NCI-H2227 (cell line): ENCODE measurements around the gene ANTXR1.
"Not testable (repeated sequence)": the region's sequence is repeated elsewhere in the genome, so short reads cannot be mapped to it uniquely, and the experiment has no call there.

Source experiments
- DNase-seq: peaks from one replicate; lab custom pipeline; 2025; ENCODE audit not compliant: unreplicated experiment; lab: John Stamatoyannopoulos, UW

Gene ANTXR1

GRCh38 chr2:69253611-69254301 is 240.8 kb downstream of the ANTXR1 start:
- no peak for DNase-seq

GRCh38 chr2:69255760-69256159 is 242.8 kb downstream of the ANTXR1 start:
- DNase-seq = no peak

GRCh38 chr2:69259994-69260591 is 247.1 kb downstream of the ANTXR1 start:
- DNase-seq = not testable (repeated sequence)

DNA sequence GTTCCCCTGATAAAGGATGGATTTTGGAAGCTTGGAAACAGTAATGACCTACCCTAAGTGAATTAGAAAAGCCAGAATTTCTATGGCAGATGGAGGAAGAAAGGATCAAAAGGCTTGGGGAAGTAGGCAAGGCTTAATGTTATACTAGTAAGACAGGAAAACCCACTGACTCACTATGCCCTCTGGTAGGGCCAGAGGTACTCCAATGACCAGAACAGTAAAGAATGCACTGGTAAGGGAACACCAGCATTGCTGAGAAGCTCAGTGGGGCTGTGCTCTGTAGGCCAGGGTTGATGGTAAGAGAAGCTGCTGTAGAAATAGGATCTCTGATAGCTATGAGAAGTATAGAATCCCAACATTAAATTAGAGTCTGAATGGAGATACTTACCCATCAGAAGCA is 247.7 kb downstream of the ANTXR1 start:
- DNase-seq = no peak

DNA sequence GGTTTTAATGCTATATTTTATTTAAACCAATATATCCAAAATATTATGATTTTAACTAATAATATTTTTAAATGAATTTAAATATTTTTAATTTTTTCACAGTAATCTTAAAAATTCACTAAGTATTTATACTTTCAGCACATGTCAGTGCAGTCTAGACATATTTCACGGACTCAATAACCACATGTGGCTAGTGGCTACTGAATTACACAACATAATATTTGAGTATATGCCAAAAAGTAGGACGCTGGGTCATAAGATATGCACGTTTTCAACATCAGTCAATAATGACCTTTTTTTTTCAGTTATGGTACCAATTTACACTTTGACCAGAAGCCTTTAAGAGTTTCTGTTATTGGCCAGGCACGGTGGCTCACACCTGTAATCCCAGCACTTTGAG is 256.4 kb downstream of the ANTXR1 start:
- DNase-seq = no peak

DNA sequence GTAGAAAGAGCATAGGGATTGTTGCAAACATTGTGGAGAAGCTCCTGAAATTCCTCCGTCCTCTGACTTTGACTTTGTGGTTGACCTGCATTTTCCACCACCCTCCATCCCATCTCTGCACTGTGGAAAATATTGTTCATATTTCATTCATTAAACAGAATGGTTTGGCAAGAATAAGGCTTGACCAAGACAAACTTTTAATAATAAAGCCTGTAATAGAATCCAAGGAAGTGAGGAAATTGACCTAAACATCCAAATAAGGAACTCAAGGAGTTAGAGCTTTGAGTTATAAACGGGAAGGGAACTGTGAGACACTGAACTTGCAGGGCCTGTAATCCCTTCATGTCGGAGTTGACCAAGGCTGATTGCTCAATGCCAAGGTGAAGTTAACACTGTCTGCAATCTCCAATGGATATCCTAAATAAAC is 258.9 kb downstream of the ANTXR1 start:
- no peak for DNase-seq

GRCh38 chr2:69272803-69273471 is 260.0 kb downstream of the ANTXR1 start:
- no peak for DNase-seq

GRCh38 chr2:69275490-69275889 is 262.5 kb downstream of the ANTXR1 start:
- DNase-seq = no peak

DNA sequence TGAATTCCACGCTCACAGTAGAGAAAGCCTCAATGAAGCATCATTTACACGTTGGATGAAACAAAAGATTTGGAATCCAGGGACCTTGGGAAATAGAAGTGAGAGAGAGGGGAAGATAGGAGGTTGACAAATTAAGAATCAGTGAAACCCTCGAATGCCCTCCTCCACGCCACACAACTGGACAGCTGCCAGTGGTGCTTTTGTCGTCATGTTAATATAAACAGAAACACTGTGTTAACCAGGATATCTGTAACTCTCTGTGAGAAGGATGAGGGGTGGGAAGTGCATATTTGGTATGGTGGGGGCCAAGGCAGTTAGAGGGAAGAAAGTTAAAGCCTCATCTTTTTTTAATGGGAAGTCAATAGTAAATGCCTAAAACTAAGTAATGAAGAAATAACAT is 265.4 kb downstream of the ANTXR1 start:
- DNase-seq = no peak

DNA sequence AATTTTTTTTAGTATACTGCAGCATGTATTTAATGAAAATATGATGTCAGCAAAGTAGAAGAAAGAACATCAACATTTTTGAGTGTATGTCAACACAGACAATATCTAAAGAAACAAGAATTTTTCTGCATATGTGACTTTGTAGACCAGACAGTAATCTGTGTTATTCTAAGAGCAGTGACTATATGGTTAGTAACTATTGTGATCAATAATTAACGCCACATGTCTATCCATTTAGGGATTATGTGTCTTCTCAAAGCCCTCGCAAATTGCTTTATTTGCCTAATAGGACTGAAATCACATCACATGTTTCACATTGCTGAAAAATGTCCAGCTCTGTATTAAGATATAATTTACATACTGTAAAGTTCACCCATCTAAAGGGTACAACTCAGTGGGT is 266.2 kb downstream of the ANTXR1 start:
- no peak for DNase-seq

GRCh38 chr2:69279931-69280681 is 267.1 kb downstream of the ANTXR1 start:
- DNase-seq = no peak

DNA sequence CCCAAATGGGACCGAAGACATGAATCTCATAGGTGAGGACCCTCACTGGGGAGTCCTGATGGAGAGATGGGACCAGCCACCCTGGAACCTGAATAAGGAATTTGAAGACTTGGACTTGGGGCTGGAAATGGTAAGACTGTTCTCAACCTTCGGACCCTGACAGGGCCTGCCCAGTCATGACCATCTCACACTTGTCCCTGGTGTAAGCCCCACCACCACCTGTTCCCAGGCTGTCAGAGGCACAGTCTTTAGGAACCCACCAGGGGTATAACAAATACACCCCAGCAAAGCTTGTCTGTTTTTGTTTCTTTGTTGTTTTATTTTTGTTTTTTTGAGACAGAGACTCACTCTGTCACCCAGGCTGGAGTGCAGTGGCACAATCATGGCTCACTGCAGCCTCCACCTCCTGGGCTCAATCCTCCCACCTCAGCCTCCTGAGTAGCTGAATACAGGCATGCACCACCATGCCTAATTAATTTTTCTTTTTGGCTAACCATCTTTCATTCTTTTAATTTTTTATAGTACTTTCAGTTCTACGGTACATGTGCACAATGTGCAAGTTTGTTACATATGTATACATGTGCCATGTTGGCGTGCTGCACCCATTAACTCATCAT is 267.9 kb downstream of the ANTXR1 start:
- DNase-seq = no peak

DNA sequence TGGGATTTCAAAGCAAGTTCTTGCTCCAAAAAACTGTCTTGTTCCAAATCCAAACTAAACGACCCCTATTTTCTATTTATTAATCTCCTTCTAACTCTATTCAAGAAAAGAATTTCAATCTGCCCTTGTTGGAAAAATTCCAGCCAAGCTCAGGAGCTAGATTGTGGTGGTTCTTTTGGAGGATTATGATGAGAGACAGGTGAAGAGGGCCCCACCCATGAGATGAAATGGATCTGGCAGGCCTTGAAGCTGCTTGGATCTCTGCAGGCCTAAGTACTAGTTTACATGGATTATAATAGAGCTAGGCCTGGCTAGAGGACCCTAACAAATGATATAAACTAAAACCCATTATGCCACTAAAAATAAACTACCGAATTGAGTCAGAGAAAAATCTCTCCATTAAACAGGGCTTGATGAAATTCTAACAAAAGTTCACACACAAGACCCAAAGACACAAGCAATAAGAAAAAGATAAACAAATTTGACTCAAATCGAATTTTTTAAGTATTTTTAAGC is 272.5 kb downstream of the ANTXR1 start:
- no peak for DNase-seq

DNA sequence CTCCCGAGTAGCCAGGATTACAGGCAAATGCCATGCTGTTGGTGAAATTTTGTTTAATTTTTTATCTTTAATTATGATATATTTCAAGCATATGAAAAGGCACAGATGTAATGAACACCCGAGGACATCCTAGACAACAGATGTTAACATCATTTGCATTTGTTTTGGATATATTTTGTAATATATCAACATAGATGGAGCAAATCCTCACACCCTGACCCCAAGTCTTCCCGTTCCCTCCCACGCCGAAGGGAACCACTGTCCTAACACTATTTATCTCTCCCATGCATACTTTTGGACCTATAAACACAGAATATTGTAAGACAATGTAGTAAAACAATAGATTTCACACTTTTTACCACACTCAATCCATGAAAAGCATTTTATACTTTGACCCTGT is 274.6 kb downstream of the ANTXR1 start:
- no peak for DNase-seq

GRCh38 chr2:69288429-69288828 is 275.4 kb downstream of the ANTXR1 start:
- DNase-seq = no peak

DNA sequence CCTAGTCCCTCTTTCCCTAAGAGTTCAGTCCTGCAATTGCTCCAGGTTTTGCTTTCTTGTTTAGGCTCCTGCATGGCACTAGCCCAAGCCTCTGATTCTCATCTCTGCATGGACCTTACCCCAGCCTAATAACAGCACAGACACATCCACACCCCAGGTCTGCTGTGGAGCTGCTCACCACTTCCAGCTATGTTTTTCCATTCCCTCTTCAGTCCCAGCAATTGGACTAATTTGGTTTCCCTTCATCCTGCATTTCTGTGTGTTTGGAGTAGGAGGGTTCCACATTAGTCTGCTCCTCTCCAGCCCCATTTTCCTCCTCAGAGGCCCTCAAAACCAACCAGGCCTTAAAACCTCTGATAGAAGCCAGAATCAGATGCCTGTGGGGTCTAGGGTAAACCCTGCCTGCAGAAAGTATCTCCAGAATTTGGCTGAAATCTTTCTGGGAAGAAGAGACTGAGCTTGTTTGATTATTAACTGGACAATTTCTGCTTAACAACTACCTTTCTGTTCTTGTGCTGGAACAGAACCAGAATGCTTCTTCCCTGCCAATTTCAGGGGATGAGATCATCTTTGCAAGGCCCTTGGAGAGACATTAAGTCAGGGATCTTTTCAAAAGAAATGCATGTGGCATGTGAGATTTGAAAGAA is 278.1 kb downstream of the ANTXR1 start:
- DNase-seq = no peak

GRCh38 chr2:69291721-69292120 is 278.7 kb downstream of the ANTXR1 start:
- no peak for DNase-seq

DNA sequence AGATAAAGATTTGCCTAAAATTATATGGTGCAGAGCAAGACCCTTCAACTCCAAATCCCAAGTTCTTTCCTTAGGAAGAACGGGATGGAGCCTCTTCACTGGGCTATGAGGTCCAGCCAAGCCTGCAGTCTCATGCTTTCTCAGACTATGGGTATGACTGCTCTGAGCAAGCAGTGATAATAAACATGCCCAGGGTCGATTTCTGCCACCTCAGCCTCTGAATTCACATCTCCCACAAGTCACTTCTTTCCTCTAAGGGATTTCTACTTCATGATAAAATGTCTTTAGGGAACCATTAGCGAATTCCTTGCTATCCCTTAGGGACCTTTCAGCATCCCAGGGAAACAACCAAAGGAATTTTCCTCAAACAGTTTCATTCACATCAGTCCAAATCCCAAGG is 279.3 kb downstream of the ANTXR1 start:
- DNase-seq = no peak

- DNase-seq = no peak
Observed at GRCh38 chr2:69296421-69296820, 283.4 kb downstream of the ANTXR1 start.

GRCh38 chr2:69297216-69297615 is 284.2 kb downstream of the ANTXR1 start:
- no peak for DNase-seq

DNA sequence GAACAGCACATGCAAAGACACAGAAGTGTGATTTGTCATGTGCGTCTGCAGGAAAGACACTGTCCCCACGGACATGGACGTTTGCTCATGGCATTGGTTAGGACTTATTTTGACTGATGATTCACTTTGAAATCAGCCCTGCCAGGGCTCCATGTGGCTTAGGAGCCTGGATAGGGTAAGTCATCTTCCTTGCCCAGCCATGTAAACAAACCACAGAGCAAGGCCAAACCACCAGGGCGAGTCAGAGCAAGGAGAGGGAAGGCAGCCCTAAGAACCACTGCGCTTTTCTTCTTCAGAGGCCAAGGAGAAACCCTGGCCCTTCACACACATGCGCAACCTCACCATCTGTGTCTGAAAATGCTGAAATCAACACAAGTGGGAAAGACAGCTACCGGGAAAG is 285.3 kb downstream of the ANTXR1 start:
- no peak for DNase-seq
